H1 (cell line): ENCODE results near the gene PITPNM1. TPM values are rescaled to one million over a fixed set of nuclear protein-coding genes. Genes with fewer than 3 reads are reported as not detected.

Experiments
- CTCF ChIA-PET: fragments of 300-600 bp; sonication (Branson Sonifier 250); formaldehyde crosslinking; loops from one replicate; lab custom pipeline; 2021; ENCODE audit not compliant: partially characterized antibody; lab: Charles Lee
- POLR2A ChIA-PET: fragments of 300-600 bp; sonication (Branson Sonifier 250); formaldehyde crosslinking; loops from one replicate; lab custom pipeline; 2021; ENCODE audit warnings: inconsistent platforms; ENCODE audit not compliant: partially characterized antibody; lab: Charles Lee
- DNase-seq, 2 experiments: peaks; one replicate each; pipeline versions ENCODE4 v3.0.0 to v3.0.0-alpha.2; 2010 to 2022; ENCODE audit warnings: low spot score in 2 of 2, low read depth in 1 of 2, mixed read lengths in 1 of 2
- FAIRE-seq: peaks from 2 replicates; lab custom pipeline; 2011; peaks lifted over from hg19 to GRCh38; lab: Jason Lieb, UNC
- H2AFZ ChIP-seq: 2 replicates; pipeline ENCODE4 v1.8.1; 2012; ENCODE audit warnings: low read length, inconsistent platforms
- H2AK5ac ChIP-seq: 2 replicates; pipeline ENCODE4 v1.6.1; 2013; ENCODE audit warnings: low read depth, low read length
- H2BK120ac ChIP-seq: replicated peaks from 2 replicates; pipeline ENCODE3; 2013; ENCODE audit warnings: low read depth, low read length, inconsistent platforms
- H2BK12ac ChIP-seq: 2 replicates; pipeline ENCODE4 v1.6.1; 2013; ENCODE audit warnings: low read depth, low read length
- H2BK15ac ChIP-seq: 2 replicates; pipeline ENCODE4 v1.6.1; 2013; ENCODE audit warnings: low read length
- H2BK20ac ChIP-seq: 2 replicates; pipeline ENCODE4 v1.6.1; 2013; ENCODE audit warnings: low read length
- H2BK5ac ChIP-seq: 2 replicates; pipeline ENCODE4 v1.6.1; 2013; ENCODE audit warnings: low read depth, low read length
- H3K14ac ChIP-seq: 2 replicates; pipeline ENCODE4 v1.6.1; 2013; ENCODE audit warnings: inconsistent platforms; ENCODE audit not compliant: insufficient read length
- H3K18ac ChIP-seq: 2 replicates; pipeline ENCODE4 v1.6.1; 2013; ENCODE audit warnings: low read length; ENCODE audit errors: extremely low read depth
- H3K23ac ChIP-seq: 2 replicates; pipeline ENCODE4 v1.6.1; 2013; ENCODE audit warnings: inconsistent platforms; ENCODE audit not compliant: insufficient read length
- H3K23me2 ChIP-seq: 2 replicates; pipeline ENCODE4 v1.6.1; 2013; ENCODE audit warnings: low read depth, low read length
- H3K27ac ChIP-seq: 2 replicates; pipeline ENCODE4 v1.6.1; 2011; ENCODE audit warnings: low read depth, low read length, inconsistent platforms
- H3K27me3 ChIP-seq, 4 experiments: replicated peaks in 1 of 4; 1 replicate in 1 of 4; 2 replicates in 3 of 4; pipeline versions ENCODE4 v1.6.1 to v1.8.1; 2011 to 2013; ENCODE audit warnings: low read length in 3 of 4, mild to moderate bottlenecking in 3 of 4, inconsistent platforms in 2 of 4, mixed read lengths in 2 of 4, moderate library complexity in 1 of 4; ENCODE audit not compliant: control insufficient read depth in 3 of 4, insufficient read depth in 3 of 4; ENCODE audit errors: extremely low read depth in 1 of 4
- H3K36me3 ChIP-seq, 4 experiments: 2 replicates each; pipeline versions ENCODE4 v1.6.1 to v1.8.1; 2011 to 2013; ENCODE audit warnings: mild to moderate bottlenecking in 4 of 4, low read length in 3 of 4, moderate library complexity in 2 of 4, control low read depth in 1 of 4, inconsistent platforms in 1 of 4; ENCODE audit not compliant: insufficient read depth in 4 of 4, control insufficient read depth in 2 of 4
- H3K4ac ChIP-seq: replicated peaks from 2 replicates; pipeline ENCODE3; 2013; ENCODE audit warnings: low read length, low read depth, mixed read lengths, inconsistent platforms; ENCODE audit not compliant: insufficient read length
- H3K4me1 ChIP-seq, 4 experiments: replicated peaks in 1 of 4; 1 replicate in 1 of 4; 2 replicates in 3 of 4; pipeline versions ENCODE4 v1.6.1 to v1.8.1; 2011 to 2013; ENCODE audit warnings: low read length in 3 of 4, inconsistent platforms in 2 of 4, mixed read lengths in 1 of 4; ENCODE audit not compliant: insufficient read depth in 4 of 4, control insufficient read depth in 3 of 4
- H3K4me2 ChIP-seq, 2 experiments: 2 replicates each; pipeline versions ENCODE4 v1.6.1 to v1.8.1; 2011 to 2013; ENCODE audit warnings: low read depth in 2 of 2, low read length in 2 of 2, control low read depth in 1 of 2, inconsistent platforms in 1 of 2, mild to moderate bottlenecking in 1 of 2; ENCODE audit not compliant: insufficient read depth in 1 of 2
- H3K4me3 ChIP-seq, 4 experiments: fragments of 200-600, 300-600 bp in 1 of 4; sonication (generic), shearing (Covaris generic), sonication (Bioruptor Twin) in 1 of 4; 2 replicates each; pipeline versions ENCODE4 v1.5.1 to v1.8.1; 2011 to 2016; ENCODE audit warnings: low read length in 4 of 4, low read depth in 3 of 4, control low read depth in 2 of 4, inconsistent platforms in 2 of 4, mild to moderate bottlenecking in 2 of 4, mixed read lengths in 1 of 4, moderate library complexity in 1 of 4; ENCODE audit not compliant: insufficient read depth in 2 of 4; ENCODE audit errors: extremely low read depth in 1 of 4
- H3K56ac ChIP-seq: replicated peaks from 2 replicates; pipeline ENCODE3; 2013; ENCODE audit warnings: low read depth, mild to moderate bottlenecking, mixed read lengths, low read length, inconsistent platforms; ENCODE audit not compliant: insufficient read length
- H3K79me1 ChIP-seq: 2 replicates; pipeline ENCODE4 v1.6.1; 2013; ENCODE audit warnings: low read depth, low read length, control low read depth
- H3K79me2 ChIP-seq, 2 experiments: 2 replicates each; pipeline versions ENCODE4 v1.6.1 to v1.8.1; 2012 to 2013; ENCODE audit warnings: low read length in 2 of 2, mild to moderate bottlenecking in 2 of 2, inconsistent platforms in 1 of 2; ENCODE audit not compliant: insufficient read depth in 2 of 2, control insufficient read depth in 1 of 2
- H3K9ac ChIP-seq, 4 experiments: replicated peaks in 1 of 4; 1 replicate in 1 of 4; 2 replicates in 3 of 4; pipeline versions ENCODE4 v1.6.1 to v1.8.1; 2011 to 2013; ENCODE audit warnings: low read depth in 3 of 4, low read length in 3 of 4, control low read depth in 2 of 4, mild to moderate bottlenecking in 2 of 4, moderate library complexity in 2 of 4, inconsistent platforms in 1 of 4; ENCODE audit errors: extremely low read depth in 1 of 4
- H3K9me3 ChIP-seq, 2 experiments: 2 replicates each; pipeline versions ENCODE4 v1.6.1 to v1.8.1; 2012 to 2013; ENCODE audit warnings: mild to moderate bottlenecking in 2 of 2, moderate library complexity in 2 of 2, control low read depth in 1 of 2, inconsistent platforms in 1 of 2, low read depth in 1 of 2, low read length in 1 of 2, mixed read lengths in 1 of 2; ENCODE audit not compliant: insufficient read depth in 2 of 2
- H4K20me1 ChIP-seq, 2 experiments: replicated peaks in 1 of 2; 2 replicates each; pipeline versions ENCODE3 to v1.8.1; 2011 to 2013; ENCODE audit warnings: inconsistent platforms in 2 of 2, low read length in 2 of 2, mild to moderate bottlenecking in 1 of 2; ENCODE audit not compliant: insufficient read depth in 2 of 2, control insufficient read depth in 1 of 2
- H4K5ac ChIP-seq: 2 replicates; pipeline ENCODE4 v1.6.1; 2013; ENCODE audit warnings: low read length, low read depth, mixed read lengths, inconsistent platforms; ENCODE audit not compliant: insufficient read length
- H4K8ac ChIP-seq: 2 replicates; pipeline ENCODE4 v1.8.0; 2013; ENCODE audit warnings: mild to moderate bottlenecking, moderate library complexity, low read length, inconsistent platforms; ENCODE audit not compliant: insufficient read depth; ENCODE audit errors: extremely low read depth
- H4K91ac ChIP-seq: replicated peaks from 2 replicates; pipeline ENCODE3; 2013; ENCODE audit warnings: low read length, mixed read lengths, inconsistent platforms; ENCODE audit not compliant: insufficient read length
- POLR2A ChIP-seq, 2 experiments: IDR thresholded peaks; 1 replicate in 1 of 2; 2 replicates in 1 of 2; pipeline ENCODE4 v1.6.1; 2011; ENCODE audit warnings: low read depth in 2 of 2, low read length in 2 of 2, mild to moderate bottlenecking in 2 of 2; ENCODE audit errors: control extremely low read depth in 1 of 2
- YY1 ChIP-seq: IDR thresholded peaks from 2 replicates; pipeline ENCODE4 v1.6.1; 2011; ENCODE audit warnings: low read depth, mild to moderate bottlenecking, low read length
- WGBS, 2 experiments: shearing (Covaris generic) in 1 of 2; methylation state at CpG; one replicate each; pipeline versions ENCODE4 v1.1.6 to v1.1.7; 2013 to 2015; ENCODE audit warnings: low lambda C conversion rate in 2 of 2, mixed read lengths in 2 of 2, inconsistent platforms in 1 of 2, low coverage in 1 of 2, missing lambda C conversion rate in 1 of 2; ENCODE audit not compliant: insufficient replicate concordance in 2 of 2, insufficient coverage in 1 of 2, insufficient read length in 1 of 2; ENCODE audit errors: extremely low coverage in 1 of 2, missing lambda C conversion rate in 1 of 2; 5-methylcytosine and 5-hydroxymethylcytosine counted together
- polyA plus RNA-seq, 7 experiments: library from polyadenylated mRNA; depleted of rRNA in 3 of 7; stranded (reverse) in 5 of 7; unstranded in 2 of 7; fragments of >200 nt in 5 of 7; fragments of 200-250 nt in 2 of 7; gene quantifications; 1 replicate in 5 of 7; 2 replicates in 1 of 7; 4 replicates in 1 of 7; pipeline versions ENCODE4 v1.2.1 to v1.2.3, GENCODE V29; 2011 to 2013; ENCODE audit warnings: missing spikeins in 2 of 7, mixed read lengths in 2 of 7
- total RNA-seq: library from RNA; stranded (reverse); fragmentation: NEBNext Ultra II Directional; extraction: Animal tissue kit (Norgen Biotek cat#: 25700); gene quantifications from 2 replicates; pipeline ENCODE4 v1.2.1, GENCODE V29; 2021

The PITPNM1 gene
- total and polyA plus RNA-seq, 2 of the 8 experiments (the other 6 are each of a cell fraction or from before 2014, with no cell fraction given), result 27.2 to 52.7 TPM

DNA sequence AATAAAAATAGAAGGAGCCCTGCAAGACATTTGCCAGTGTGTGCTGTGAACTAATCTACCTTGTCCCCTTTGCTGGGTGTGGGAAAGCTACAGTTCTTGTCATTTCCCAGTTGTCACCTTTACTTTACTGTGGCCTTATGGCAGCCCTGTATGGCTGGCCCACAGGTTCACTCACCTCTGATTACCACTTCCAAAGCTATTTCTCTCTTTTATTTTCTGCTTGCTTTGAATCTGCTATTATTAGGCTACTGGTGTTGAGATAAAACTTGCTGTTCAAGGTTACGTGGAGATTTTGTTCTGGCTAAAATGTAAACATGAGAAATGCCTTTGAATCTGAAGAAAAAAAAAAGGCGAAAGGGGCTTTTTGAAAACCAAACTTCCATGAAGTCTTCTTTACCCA is 27.7 kb upstream of the PITPNM1 start:
- Histone ChIP-seq H3K18ac (no peak overlapping the region), H3K56ac (no peak overlapping the region), H2BK5ac (no peak overlapping the region), H4K91ac (no peak overlapping the region), H3K79me1 (no peaks in the 10 kb centered on the region), H4K20me1 (no peaks in the 10 kb centered on the region), H3K14ac (no peak overlapping the region), H3K4me2 (no peak overlapping the region), H3K4ac (no peak overlapping the region), H2BK120ac (no peak overlapping the region), H3K4me3 (no peak overlapping the region), H3K9ac (no peak overlapping the region), H4K8ac (no peak overlapping the region), H2BK15ac (no peak overlapping the region), H3K23ac (no peak overlapping the region), H4K5ac (no peak overlapping the region), H3K27ac (no peak overlapping the region), H3K36me3 (no peaks in the 10 kb centered on the region), H2AFZ (no peak overlapping the region), H3K23me2 (no peaks in the 10 kb centered on the region), H3K4me1 (no peaks in the 10 kb centered on the region; a peak in 1 of 7 replicates), H2BK12ac (no peak overlapping the region), H3K79me2 (no peaks in the 10 kb centered on the region), H2AK5ac (no peak overlapping the region), H2BK20ac (no peak overlapping the region), H3K9me3 (peaks cover 29 to 34% of the 10 kb centered on the region in 2 experiments), H3K27me3 (no peaks in the 10 kb centered on the region)
- CTCF ChIA-PET, result no interaction called here
- WGBS, 2 experiments, result 74% methylated on average over 2 of the region's 2 CpGs; no CpG with 5 or more reads in 1 of the 2 experiments
- DNase-seq (no peak), FAIRE-seq (no peak)
- POLR2A ChIA-PET, result no interaction called here
- TF ChIP-seq YY1, result no peak
- TF ChIP-seq POLR2A (IDR thresholded peaks at IDR 0.05; ENCODE audit: control extremely low read depth in 1 of 2, low read depth in 2 of 2, low read length in 2 of 2), result no peak
